NOMO-1 (cell line): ENCODE measurements around the gene KCNQ1.

ENCODE experiments used
- DNase-seq, 2 experiments: peaks; one replicate each; lab custom pipeline; 2025; ENCODE audit not compliant: unreplicated experiment in 2 of 2; lab: John Stamatoyannopoulos, UW

Gene KCNQ1

GRCh38 chr11:2424811-2425495, 19.9 kb upstream of the KCNQ1 start:
- no peak for DNase-seq

GRCh38 chr11:2425506-2425905, 19.3 kb upstream of the KCNQ1 start:
- DNase-seq: no peak

- no peak for DNase-seq
Observed at GRCh38 chr11:2426221-2426620, 18.6 kb upstream of the KCNQ1 start.

GRCh38 chr11:2426826-2427521, 17.8 kb upstream of the KCNQ1 start:
- DNase-seq: no peak

GRCh38 chr11:2427721-2428321, 17.0 kb upstream of the KCNQ1 start:
- DNase-seq: no peak

GRCh38 chr11:2428322-2428795, 16.4 kb upstream of the KCNQ1 start:
- DNase-seq: peak; percentile 44 to 67

- no peak for DNase-seq
Observed at GRCh38 chr11:2431395-2431794, 13.4 kb upstream of the KCNQ1 start.

- DNase-seq: no peak
Observed at GRCh38 chr11:2432171-2432621, 12.6 kb upstream of the KCNQ1 start.

GRCh38 chr11:2432628-2433071, 12.2 kb upstream of the KCNQ1 start:
- no peak for DNase-seq

GRCh38 chr11:2433106-2433925, 11.5 kb upstream of the KCNQ1 start:
- DNase-seq: no peak

- no peak for DNase-seq
Observed at GRCh38 chr11:2434008-2434407, 10.8 kb upstream of the KCNQ1 start.

GRCh38 chr11:2434506-2435255, 10.1 kb upstream of the KCNQ1 start:
- no peak for DNase-seq

GRCh38 chr11:2435288-2436012, 9.4 kb upstream of the KCNQ1 start:
- no peak for DNase-seq

- DNase-seq: no peak
Observed at GRCh38 chr11:2436013-2436520, 8.7 kb upstream of the KCNQ1 start.

- no peak for DNase-seq
Observed at GRCh38 chr11:2436521-2437031, 8.2 kb upstream of the KCNQ1 start.

GRCh38 chr11:2437516-2437915, 7.3 kb upstream of the KCNQ1 start:
- no peak for DNase-seq

GRCh38 chr11:2439820-2440219, 5.0 kb upstream of the KCNQ1 start:
- DNase-seq: no peak

GRCh38 chr11:2440646-2441045, 4.2 kb upstream of the KCNQ1 start:
- peak; percentile 11 to 36 for DNase-seq

GRCh38 chr11:2441171-2441570, 3.6 kb upstream of the KCNQ1 start:
- no peak for DNase-seq
